NCI-H1048 (cell line): ENCODE results near the gene ADD1.
A peak's percentile ranks its signal among the peaks of the same experiment; 100 is the strongest.

ENCODE experiments used
- DNase-seq: peaks from one replicate; lab custom pipeline; 2025; lab: John Stamatoyannopoulos, UW

ADD1 gene, protein sequence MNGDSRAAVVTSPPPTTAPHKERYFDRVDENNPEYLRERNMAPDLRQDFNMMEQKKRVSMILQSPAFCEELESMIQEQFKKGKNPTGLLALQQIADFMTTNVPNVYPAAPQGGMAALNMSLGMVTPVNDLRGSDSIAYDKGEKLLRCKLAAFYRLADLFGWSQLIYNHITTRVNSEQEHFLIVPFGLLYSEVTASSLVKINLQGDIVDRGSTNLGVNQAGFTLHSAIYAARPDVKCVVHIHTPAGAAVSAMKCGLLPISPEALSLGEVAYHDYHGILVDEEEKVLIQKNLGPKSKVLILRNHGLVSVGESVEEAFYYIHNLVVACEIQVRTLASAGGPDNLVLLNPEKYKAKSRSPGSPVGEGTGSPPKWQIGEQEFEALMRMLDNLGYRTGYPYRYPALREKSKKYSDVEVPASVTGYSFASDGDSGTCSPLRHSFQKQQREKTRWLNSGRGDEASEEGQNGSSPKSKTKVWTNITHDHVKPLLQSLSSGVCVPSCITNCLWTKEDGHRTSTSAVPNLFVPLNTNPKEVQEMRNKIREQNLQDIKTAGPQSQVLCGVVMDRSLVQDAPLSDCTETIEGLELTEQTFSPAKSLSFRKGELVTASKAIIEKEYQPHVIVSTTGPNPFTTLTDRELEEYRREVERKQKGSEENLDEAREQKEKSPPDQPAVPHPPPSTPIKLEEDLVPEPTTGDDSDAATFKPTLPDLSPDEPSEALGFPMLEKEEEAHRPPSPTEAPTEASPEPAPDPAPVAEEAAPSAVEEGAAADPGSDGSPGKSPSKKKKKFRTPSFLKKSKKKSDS

GRCh38 chr4:2843263-2843940 is at the start of gene ADD1:
ADD1 (plus strand) TSS chr4:2843844; CDS start chr4:2875916, 32,072 bp downstream.
- DNase-seq = peak; percentile 46

DNA sequence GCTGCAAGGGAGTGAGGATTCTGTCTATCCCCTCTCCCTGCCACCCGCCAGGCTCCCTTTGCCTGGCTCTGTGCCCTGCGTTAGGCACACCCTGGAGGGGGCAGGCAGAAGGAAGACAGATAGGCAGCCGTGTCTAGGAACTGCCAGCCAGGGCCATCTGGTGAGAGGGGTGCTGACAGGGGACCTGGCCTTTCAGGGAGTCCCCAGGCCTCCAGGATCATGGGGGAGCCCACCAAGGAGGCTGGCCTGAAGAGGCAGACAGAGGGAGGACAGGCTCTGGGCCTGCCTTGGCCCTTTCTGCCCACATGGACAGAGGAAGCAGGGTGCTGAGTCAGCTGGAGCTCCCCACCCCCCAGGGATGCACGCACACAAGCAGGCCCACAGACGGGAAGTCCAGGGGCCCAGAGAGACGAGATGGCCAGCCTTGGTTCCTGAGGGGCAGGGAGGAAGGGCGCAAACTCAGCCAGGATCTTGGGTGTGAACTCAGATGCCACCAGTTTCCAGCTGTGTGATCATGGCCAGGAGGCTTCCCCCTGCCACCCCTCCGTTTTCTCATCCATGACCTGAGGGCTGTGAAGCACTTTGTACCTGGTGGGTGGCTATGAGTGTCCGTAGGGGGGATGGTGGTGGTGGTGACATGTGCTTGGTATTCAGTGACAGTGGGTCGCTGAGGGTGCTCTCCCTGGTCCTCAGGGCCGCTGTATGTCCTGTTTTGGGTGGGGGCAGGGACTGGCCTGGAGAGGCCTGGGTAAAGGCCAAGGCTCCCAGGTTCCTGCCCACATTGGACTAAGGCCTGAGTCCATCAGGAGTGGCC is 49.0 kb upstream of the ADD1 start:
- no peak for DNase-seq

DNA sequence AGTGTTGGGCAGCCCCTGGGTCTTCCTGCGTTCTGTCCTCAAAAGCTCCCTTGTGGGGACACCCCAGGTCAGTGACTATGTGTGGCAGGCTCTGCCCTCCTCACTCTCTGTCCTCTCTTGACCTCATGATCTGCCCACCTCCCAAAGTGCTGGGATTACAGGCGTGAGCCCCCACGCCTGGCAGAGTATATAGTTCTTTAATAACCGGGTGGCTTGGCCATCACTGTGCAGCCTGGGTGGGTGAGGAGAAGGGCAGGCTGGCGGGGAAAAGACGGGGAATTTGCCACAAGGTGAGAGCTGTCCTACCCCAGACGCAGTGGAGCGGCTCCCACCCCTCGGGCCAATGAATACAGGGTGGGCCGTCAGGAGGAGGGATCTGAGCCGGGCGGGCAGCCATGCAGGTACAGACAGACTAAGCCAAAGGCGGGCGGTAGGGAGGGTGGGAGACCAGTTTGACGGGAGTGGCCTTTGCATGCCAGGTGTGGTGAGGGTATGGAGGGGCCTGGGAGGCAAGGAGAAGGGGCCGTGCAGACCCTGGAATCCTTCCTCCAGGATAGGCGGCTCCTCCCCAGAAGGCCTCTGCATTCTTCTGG is 48.2 kb upstream of the ADD1 start:
- no peak for DNase-seq

- no peak for DNase-seq
These were observed 47.5 kb upstream of the ADD1 start for GRCh38 chr4:2795893-2796848.

DNA sequence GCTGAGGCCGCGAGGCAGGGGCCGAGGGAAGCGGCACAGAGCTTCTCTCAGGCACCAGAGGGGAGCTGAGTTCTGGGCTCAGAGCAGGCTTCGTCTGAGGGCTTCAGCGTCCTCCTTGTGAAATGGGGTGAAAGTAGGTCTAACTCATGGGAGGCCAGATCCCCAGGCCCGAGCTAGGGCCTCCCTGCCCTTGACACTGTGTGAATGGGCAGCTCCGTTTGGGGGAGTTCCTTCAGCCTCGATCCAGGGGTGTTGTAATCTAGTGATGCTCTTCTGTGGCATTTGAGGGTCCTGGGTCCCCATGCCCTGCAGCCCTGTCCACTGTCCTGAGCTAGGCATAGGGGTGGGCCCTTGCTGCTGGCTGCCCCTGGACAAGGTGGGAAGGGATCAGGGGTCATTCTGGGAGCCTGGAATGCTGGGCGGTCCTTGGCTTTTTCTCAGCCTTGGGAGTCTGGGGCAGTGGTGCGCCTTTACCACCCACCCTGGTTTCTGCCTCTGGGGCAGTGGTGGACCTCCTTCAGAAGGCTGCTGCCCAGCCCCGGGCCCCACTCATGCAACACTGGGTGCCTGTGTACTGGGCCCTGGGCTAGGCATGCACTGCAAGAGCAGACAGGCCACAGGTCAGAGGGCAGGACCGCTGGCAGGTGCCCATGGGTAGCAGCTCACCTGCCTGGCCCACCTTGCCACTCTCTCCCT is 46.6 kb upstream of the ADD1 start:
- no peak for DNase-seq

- DNase-seq = no peak
These were observed 45.9 kb upstream of the ADD1 start for GRCh38 chr4:2797545-2798305.

- no peak for DNase-seq
These were observed 45.0 kb upstream of the ADD1 start for GRCh38 chr4:2798399-2799223.

- no peak for DNase-seq
These were observed 44.3 kb upstream of the ADD1 start for GRCh38 chr4:2799224-2799911.

- no peak for DNase-seq
These were observed 43.5 kb upstream of the ADD1 start for GRCh38 chr4:2799971-2800690.

DNA sequence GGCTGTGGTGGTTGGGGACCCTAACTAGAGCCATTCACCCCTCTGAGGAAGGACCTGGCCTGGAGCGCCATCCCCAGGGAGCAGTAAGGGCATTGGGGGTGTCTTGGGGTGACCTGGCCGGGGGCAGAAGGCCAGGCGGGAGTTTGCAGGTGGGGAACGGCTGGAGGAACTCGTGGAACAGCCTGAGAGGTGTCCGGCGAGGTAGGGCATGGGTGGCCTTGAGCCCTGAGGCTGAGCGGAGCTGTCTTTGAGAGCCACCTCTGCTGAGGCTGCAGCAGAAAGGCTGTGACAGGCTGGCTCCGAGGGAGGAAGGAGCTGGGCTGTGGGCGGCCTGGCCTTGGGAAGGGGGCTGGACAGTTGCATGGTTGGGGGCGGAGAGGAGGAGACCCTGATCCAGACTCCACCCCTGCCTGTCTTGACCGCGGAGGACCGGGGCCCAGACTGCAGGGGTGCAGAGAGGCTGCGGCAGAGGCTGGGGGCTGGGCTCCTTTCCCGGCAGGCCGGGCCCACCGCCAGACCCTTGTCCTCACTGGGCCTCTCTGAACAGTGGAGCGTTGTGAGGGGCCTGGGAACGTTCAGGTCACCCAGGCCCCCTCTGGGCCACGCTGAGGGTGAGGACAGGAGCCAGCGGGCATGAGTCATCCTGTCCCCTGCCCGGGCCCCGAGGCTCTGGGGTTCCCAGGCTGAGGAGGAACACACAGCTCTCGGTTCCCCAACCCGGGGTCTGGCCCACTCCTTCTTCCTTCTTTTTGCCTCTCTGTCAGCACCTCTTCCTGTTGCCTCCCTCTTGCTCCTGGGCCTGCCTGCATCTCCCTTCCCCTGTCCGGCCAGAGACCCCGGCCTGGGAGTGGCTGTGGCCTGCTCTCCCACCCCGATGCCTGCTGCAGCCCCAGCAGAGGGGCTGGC is 42.7 kb upstream of the ADD1 start:
- no peak for DNase-seq

DNA sequence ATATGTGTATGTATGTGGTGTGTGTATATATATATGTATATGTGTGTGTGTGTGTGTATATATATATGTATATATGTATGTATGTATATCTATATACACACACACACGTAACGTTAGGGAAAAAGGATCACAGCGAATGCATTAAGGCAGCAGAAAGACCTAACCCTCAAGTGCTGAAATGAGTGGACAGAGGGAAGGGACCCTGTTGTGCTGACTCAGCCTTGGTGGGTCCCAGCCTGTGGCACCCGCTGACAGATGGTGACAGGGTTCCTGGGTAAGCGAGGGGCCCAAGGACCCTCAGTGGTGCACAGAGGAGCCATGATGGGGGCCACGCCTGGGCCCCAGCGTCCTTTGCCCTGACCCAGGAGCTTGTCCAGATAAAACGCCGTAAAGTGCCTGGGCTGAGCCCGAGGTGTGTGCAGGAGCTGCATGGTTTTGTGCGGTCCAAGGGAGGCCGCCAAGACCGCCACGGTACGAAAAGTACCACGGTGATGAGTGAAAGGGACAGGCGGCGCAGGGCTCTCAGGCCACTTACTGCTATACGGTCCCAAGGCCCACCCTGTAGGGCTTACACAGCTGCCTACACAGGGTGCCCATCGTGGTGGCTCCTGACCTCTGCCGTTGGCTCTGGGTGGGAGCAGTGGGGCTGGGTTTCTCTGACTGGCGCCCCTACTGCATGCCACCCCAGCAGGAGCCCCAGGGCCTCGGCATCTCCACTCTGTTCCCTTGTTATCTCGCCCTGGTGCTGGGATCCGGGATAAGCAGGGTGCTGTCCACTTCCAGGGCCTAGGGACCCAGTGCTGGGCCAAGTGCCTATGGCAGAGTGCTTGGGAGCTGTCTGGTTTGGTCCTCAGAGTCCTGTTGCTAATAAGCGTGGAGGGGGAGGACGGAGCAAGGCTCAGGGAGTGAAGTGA is 40.8 kb upstream of the ADD1 start:
- no peak for DNase-seq

GRCh38 chr4:2803624-2804448 is 39.8 kb upstream of the ADD1 start:
- no peak for DNase-seq

DNA sequence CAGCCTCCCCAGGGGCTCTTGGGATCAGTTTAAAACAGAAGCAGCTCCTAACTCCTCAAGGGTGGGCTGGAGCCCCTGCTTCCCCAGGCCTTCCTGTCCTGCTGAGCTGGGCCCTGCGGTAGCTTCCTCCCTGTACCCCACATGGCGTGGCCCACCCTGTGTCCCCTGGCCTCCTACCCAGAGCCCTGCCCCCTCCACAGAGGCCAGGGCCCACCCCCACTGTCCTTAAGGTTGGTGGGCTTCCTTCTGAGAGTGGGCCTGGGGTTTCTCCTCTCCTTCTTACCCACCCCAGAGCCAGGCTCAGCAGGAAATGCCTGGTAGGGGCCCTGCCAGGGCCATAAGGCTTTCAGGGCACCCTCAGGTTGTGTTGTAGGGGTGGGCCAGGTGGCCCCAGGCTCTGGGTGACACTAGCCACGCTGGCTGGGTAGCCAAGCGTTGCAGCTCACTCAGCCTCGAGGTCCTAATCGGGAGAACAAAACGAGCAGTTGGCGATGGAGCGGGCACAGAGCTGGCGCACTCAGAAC is 39.1 kb upstream of the ADD1 start:
- DNase-seq = no peak
